Loucy (cell line): ENCODE data around the gene KRTAP3-1.

Experiments used
- H2AFZ ChIP-seq: fragments of 200-600 bp; sonication (generic); 2 replicates; pipeline ENCODE4 v1.6.0; 2016; ENCODE audit warnings: antibody characterized with exemption, mild to moderate bottlenecking, low read length, moderate library complexity
- H3F3A ChIP-seq: fragments of 200-600 bp; 2 replicates; pipeline ENCODE4 v1.6.0; 2016; ENCODE audit warnings: antibody characterized with exemption, low read depth, mild to moderate bottlenecking
- H3K27me3 ChIP-seq: fragments of 200-600 bp; sonication (generic); 2 replicates; pipeline ENCODE4 v1.6.1; 2014; ENCODE audit warnings: low read length, mild to moderate bottlenecking; ENCODE audit not compliant: insufficient read depth, poor library complexity, severe bottlenecking
- H3K36me3 ChIP-seq: fragments of 200-600 bp; sonication (generic); 2 replicates; pipeline ENCODE4 v1.6.1; 2016; ENCODE audit warnings: low read length; ENCODE audit not compliant: insufficient read depth
- H3K4me1 ChIP-seq: fragments of 200-600 bp; sonication (generic); 2 replicates; pipeline ENCODE4 v1.5.1; 2014; ENCODE audit warnings: low read length, mild to moderate bottlenecking; ENCODE audit not compliant: insufficient read depth, poor library complexity, severe bottlenecking
- H3K4me2 ChIP-seq: fragments of 200-600 bp; sonication (generic); 2 replicates; pipeline ENCODE4 v1.6.0; 2014; ENCODE audit warnings: antibody characterized with exemption, low read length, low read depth, mild to moderate bottlenecking; ENCODE audit not compliant: poor library complexity, severe bottlenecking
- H3K4me3 ChIP-seq: fragments of 200-600 bp; sonication (generic); 2 replicates; pipeline ENCODE4 v1.5.1; 2014; ENCODE audit warnings: low read length, mild to moderate bottlenecking, mixed read lengths; ENCODE audit not compliant: poor library complexity, severe bottlenecking
- H3K79me2 ChIP-seq: fragments of 200-600 bp; sonication (generic); 2 replicates; pipeline ENCODE4 v1.6.1; 2014; ENCODE audit warnings: low read length; ENCODE audit not compliant: insufficient read depth
- H3K9ac ChIP-seq: fragments of 200-600 bp; sonication (generic); 2 replicates; pipeline ENCODE4 v1.6.0; 2014; ENCODE audit warnings: mild to moderate bottlenecking, low read depth, low read length, moderate library complexity; ENCODE audit not compliant: poor library complexity, severe bottlenecking
- H3K9me2 ChIP-seq: fragments of 200-600 bp; sonication (generic); replicated peaks from 2 replicates; pipeline ENCODE4 v1.6.1; 2016; ENCODE audit warnings: low read depth, low read length, mixed read lengths
- H3K9me3 ChIP-seq: fragments of 200-600 bp; sonication (generic); 2 replicates; pipeline ENCODE4 v1.6.1; 2014; ENCODE audit warnings: mild to moderate bottlenecking, antibody characterized with exemption, low read length, low read depth; ENCODE audit not compliant: insufficient read depth
- H4K20me1 ChIP-seq: fragments of 200-600 bp; sonication (generic); 2 replicates; pipeline ENCODE4 v1.6.0; 2014; ENCODE audit warnings: antibody characterized with exemption, low read length, mild to moderate bottlenecking; ENCODE audit not compliant: insufficient read depth, poor library complexity, severe bottlenecking
- CTCF ChIP-seq: fragments of 200-600 bp; sonication (generic); conservative IDR thresholded peaks from 2 replicates; pipeline ENCODE4 v1.5.1; 2014; ENCODE audit warnings: mild to moderate bottlenecking, antibody characterized with exemption, low read length
- EZH2phosphoT487 ChIP-seq: fragments of 200-600 bp; IDR thresholded peaks from 2 replicates; pipeline ENCODE4 v1.6.1; 2018; ENCODE audit warnings: antibody characterized with exemption, mild to moderate bottlenecking, moderate library complexity, borderline replicate concordance

KRTAP3-1 gene

GRCh38 chr17:41024697-41025096 is 15.8 kb upstream of the KRTAP3-1 start:
- H3K79me2 ChIP-seq: no peaks in the 10 kb centered on the region
- no peak overlapping the region for H3K4me2 ChIP-seq
- H3K9me2 ChIP-seq: no peaks in the 10 kb centered on the region
- no peaks in the 10 kb centered on the region for H3F3A ChIP-seq
- H3K9me3 ChIP-seq: no peaks in the 10 kb centered on the region
- H4K20me1 ChIP-seq: no peaks in the 10 kb centered on the region
- no peaks in the 10 kb centered on the region for H3K4me1 ChIP-seq
- H3K4me3 ChIP-seq: no peak overlapping the region
- no peaks in the 10 kb centered on the region for H3K36me3 ChIP-seq
- no peak overlapping the region for H2AFZ ChIP-seq
- H3K27me3 ChIP-seq: no peaks in the 10 kb centered on the region
- H3K9ac ChIP-seq: no peak overlapping the region
- TF ChIP-seq CTCF: no peak
- no peak for TF ChIP-seq EZH2phosphoT487

DNA sequence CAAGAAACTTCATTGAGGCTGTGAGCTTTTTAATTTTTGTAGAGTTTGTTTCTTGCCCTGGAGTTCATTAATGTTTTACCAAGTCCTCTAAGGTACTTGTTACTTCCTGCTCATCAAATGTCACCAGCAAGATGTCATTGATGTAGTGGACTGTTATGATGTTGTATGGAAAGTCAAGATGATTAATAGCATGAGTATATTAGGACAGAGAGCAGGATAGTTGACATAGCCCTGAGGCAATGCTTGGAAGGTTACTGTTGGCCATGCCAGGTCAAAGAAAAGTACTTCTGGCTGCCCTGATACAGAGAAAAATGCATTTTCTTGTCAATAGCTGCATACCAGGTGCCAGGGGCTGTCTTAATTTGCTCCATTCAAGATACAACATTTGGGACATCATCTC is 11.4 kb upstream of the KRTAP3-1 start:
- Histone ChIP-seq H3F3A (no peaks in the 10 kb centered on the region), H3K27me3 (no peaks in the 10 kb centered on the region), H3K79me2 (no peaks in the 10 kb centered on the region), H3K9me3 (no peaks in the 10 kb centered on the region), H2AFZ (no peak overlapping the region), H4K20me1 (no peaks in the 10 kb centered on the region), H3K4me3 (no peak overlapping the region), H3K9ac (no peak overlapping the region), H3K4me1 (no peaks in the 10 kb centered on the region), H3K9me2 (no peaks in the 10 kb centered on the region), H3K4me2 (no peak overlapping the region), H3K36me3 (no peaks in the 10 kb centered on the region)
- TF ChIP-seq EZH2phosphoT487 (no peak), CTCF (no peak)

- H3K4me2 ChIP-seq: no peak overlapping the region
- no peaks in the 10 kb centered on the region for H3K27me3 ChIP-seq
- H4K20me1 ChIP-seq: no peaks in the 10 kb centered on the region
- H3K36me3 ChIP-seq: no peaks in the 10 kb centered on the region
- no peaks in the 10 kb centered on the region for H3K9me3 ChIP-seq
- H3K4me1 ChIP-seq: no peaks in the 10 kb centered on the region
- H3K4me3 ChIP-seq: no peak overlapping the region
- no peak overlapping the region for H3K9ac ChIP-seq
- no peak overlapping the region for H2AFZ ChIP-seq
- no peaks in the 10 kb centered on the region for H3K9me2 ChIP-seq
- H3F3A ChIP-seq: no peaks in the 10 kb centered on the region
- no peak for TF ChIP-seq EZH2phosphoT487
- no peak for TF ChIP-seq CTCF
- no peaks in the 10 kb centered on the region for H3K79me2 ChIP-seq
These were observed 10.5 kb upstream of the KRTAP3-1 start for GRCh38 chr17:41019415-41019814.
